ENCODE results near the gene SMKR1. TPM values are rescaled to one million over a fixed set of nuclear protein-coding genes. Genes with fewer than 3 reads are reported as not detected.

SMKR1 gene
- total RNA-seq, 1 experiment from 2014 or later: 0.87 TPM

GRCh38 chr7:129452589-129453231, 49.6 kb upstream of the SMKR1 start:
- Mint-ChIP-seq H3K27ac (0 out of 7 replicates have a peak overlapping the region, but pooled peaks of 1 of the 3 experiments have one; percentile 39), H3K4me3 (no peak overlapping the region), H3K27me3 (ENCODE audit: low read depth) (no peaks in the 10 kb centered on the region), H3K36me3 (ENCODE audit: insufficient read depth in 1 of 3, low read depth in 3 of 3) (peaks cover 24 to 59% (median 55%) of the 10 kb centered on the region in 3 experiments), H3K4me1 (no peaks in the 10 kb centered on the region), H3K9me3 (peaks cover 9 to 10% of the 10 kb centered on the region in 2 experiments; a peak in 4 of 5 replicates)
- Histone ChIP-seq H3K27me3 (ENCODE audit: insufficient read depth, low read length) (no peaks in the 10 kb centered on the region), H3K14ac (ENCODE audit: insufficient read depth, low read length) (no peak overlapping the region), H3K23me2 (ENCODE audit: insufficient read length, low read depth, low read length, poor library complexity, severe bottlenecking) (peaks cover 3% of the 10 kb centered on the region), H3K18ac (ENCODE audit: insufficient read length, low read depth, low read length) (no peak overlapping the region), H3K4me2 (ENCODE audit: insufficient read depth, insufficient read length, low read length) (no peak overlapping the region), H3K23ac (ENCODE audit: insufficient read length, low read depth, low read length) (no peak overlapping the region), H3K79me2 (ENCODE audit: insufficient read depth, low read length) (no peaks in the 10 kb centered on the region), H2BK15ac (ENCODE audit: low read depth, low read length) (no peak overlapping the region), H4K5ac (ENCODE audit: insufficient read length, low read depth, low read length) (no peak overlapping the region), H3K4ac (ENCODE audit: low read depth, low read length) (no peak overlapping the region), H2BK5ac (ENCODE audit: insufficient read length, low read length) (no peak overlapping the region), H2AK5ac (ENCODE audit: insufficient read length, low read length) (no peak overlapping the region), H4K20me1 (ENCODE audit: control insufficient read depth, insufficient read depth, insufficient read length) (no peaks in the 10 kb centered on the region), H4K8ac (replicated peaks; ENCODE audit: insufficient read length, low read depth, low read length) (no peak overlapping the region), H3K27ac (ENCODE audit: insufficient read length, low read depth, low read length) (no peak overlapping the region), H3K56ac (ENCODE audit: insufficient read length, low read depth, low read length) (no peak overlapping the region), H2BK20ac (ENCODE audit: low read depth, low read length, poor library complexity, severe bottlenecking) (no peak overlapping the region), H3K4me1 (ENCODE audit: insufficient read depth, low read length) (no peaks in the 10 kb centered on the region), H2AFZ (ENCODE audit: low read length) (no peak overlapping the region), H2BK120ac (ENCODE audit: low read depth, low read length, poor library complexity, severe bottlenecking) (no peak overlapping the region), H3K79me1 (ENCODE audit: insufficient read depth, low read depth, low read length, poor library complexity, severe bottlenecking) (no peaks in the 10 kb centered on the region), H3T11ph (ENCODE audit: low read length) (no peak overlapping the region), H2BK12ac (ENCODE audit: insufficient read length, low read depth, low read length) (no peak overlapping the region), H3K9me3 (ENCODE audit: control insufficient read depth, low read depth, low read length) (no peaks in the 10 kb centered on the region), H3K9ac (ENCODE audit: extremely low read depth, insufficient read length, low read length) (no peak overlapping the region), H4K91ac (ENCODE audit: insufficient read length, low read depth, low read length) (no peak overlapping the region)
- no CpG with 5 or more reads among the region's 2 CpGs for WGBS (ENCODE audit: extremely low coverage, insufficient read length, low lambda C conversion rate)
- no peak for TF ChIP-seq CTCF (conservative IDR thresholded peaks at IDR 0.05)
- DNase-seq: no peak
